Measurements from ENCODE around the gene AJM1. TPM values are rescaled to one million over a fixed set of nuclear protein-coding genes. Genes with fewer than 3 reads are reported as not detected.
"Not testable (repeated sequence)": the region's sequence is repeated elsewhere in the genome, so short reads cannot be mapped to it uniquely, and the experiment has no call there.

Gene AJM1
- total RNA-seq, 1 experiment from 2014 or later, result 1.8 TPM

- TF ChIP-seq, protein P1, sequence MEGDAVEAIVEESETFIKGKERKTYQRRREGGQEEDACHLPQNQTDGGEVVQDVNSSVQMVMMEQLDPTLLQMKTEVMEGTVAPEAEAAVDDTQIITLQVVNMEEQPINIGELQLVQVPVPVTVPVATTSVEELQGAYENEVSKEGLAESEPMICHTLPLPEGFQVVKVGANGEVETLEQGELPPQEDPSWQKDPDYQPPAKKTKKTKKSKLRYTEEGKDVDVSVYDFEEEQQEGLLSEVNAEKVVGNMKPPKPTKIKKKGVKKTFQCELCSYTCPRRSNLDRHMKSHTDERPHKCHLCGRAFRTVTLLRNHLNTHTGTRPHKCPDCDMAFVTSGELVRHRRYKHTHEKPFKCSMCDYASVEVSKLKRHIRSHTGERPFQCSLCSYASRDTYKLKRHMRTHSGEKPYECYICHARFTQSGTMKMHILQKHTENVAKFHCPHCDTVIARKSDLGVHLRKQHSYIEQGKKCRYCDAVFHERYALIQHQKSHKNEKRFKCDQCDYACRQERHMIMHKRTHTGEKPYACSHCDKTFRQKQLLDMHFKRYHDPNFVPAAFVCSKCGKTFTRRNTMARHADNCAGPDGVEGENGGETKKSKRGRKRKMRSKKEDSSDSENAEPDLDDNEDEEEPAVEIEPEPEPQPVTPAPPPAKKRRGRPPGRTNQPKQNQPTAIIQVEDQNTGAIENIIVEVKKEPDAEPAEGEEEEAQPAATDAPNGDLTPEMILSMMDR (conservative IDR thresholded peaks at IDR 0.05), result no peak
Measured at GRCh38 chr9:136837146-136837855, 5.0 kb upstream of the AJM1 start.

DNA sequence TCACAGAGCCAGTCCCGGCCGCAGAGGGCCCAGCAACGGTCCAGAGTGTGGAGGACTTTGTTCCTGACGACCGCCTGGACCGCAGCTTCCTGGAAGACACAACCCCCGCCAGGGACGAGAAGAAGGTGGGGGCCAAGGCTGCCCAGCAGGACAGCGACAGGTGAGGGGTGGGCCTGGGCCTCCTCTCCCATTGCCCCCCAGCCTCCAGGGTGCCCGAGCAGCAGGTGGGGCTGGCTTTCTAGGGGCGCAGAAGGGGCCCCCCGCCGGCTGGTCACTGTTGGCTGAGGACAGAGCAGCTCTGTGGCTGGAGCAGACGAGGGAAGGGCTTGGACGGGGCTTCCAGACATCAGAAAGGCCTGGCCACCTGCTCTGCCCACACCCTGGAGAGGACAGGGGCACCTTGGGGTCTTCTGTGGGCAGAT lies 4.4 kb upstream of the AJM1 start:
- no CpG with 5 or more reads among the region's 15 CpGs for WGBS (ENCODE audit: extremely low coverage, insufficient read length, low lambda C conversion rate)
- H4K8ac ChIP-seq (replicated peaks; ENCODE audit: insufficient read length, low read depth, low read length); H3K56ac ChIP-seq (ENCODE audit: insufficient read length, low read depth, low read length); H3K18ac ChIP-seq (ENCODE audit: insufficient read length, low read depth, low read length); H2BK20ac ChIP-seq (ENCODE audit: low read depth, low read length, poor library complexity, severe bottlenecking); DNase-seq; H4K91ac ChIP-seq (ENCODE audit: insufficient read length, low read depth, low read length); H3K23ac ChIP-seq (ENCODE audit: insufficient read length, low read depth, low read length); H3K23me2 ChIP-seq (ENCODE audit: insufficient read length, low read depth, low read length, poor library complexity, severe bottlenecking); H2BK120ac ChIP-seq (ENCODE audit: low read depth, low read length, poor library complexity, severe bottlenecking); H3K9me3 Mint-ChIP-seq; H2AFZ ChIP-seq (ENCODE audit: low read length); H3K14ac ChIP-seq (ENCODE audit: insufficient read depth, low read length); H3K27me3 Mint-ChIP-seq (ENCODE audit: low read depth); H3K27ac Mint-ChIP-seq; H3K27me3 ChIP-seq (ENCODE audit: insufficient read depth, low read length); H3K79me1 ChIP-seq (ENCODE audit: insufficient read depth, low read depth, low read length, poor library complexity, severe bottlenecking); H2BK12ac ChIP-seq (ENCODE audit: insufficient read length, low read depth, low read length); H2AK5ac ChIP-seq (ENCODE audit: insufficient read length, low read length); H3K4me3 Mint-ChIP-seq; H3K9me3 ChIP-seq (ENCODE audit: control insufficient read depth, low read depth, low read length); H3K9ac ChIP-seq (ENCODE audit: extremely low read depth, insufficient read length, low read length); H3K27ac ChIP-seq (ENCODE audit: insufficient read length, low read depth, low read length); H3T11ph ChIP-seq (ENCODE audit: low read length); H2BK5ac ChIP-seq (ENCODE audit: insufficient read length, low read length); H3K4me1 ChIP-seq (ENCODE audit: insufficient read depth, low read length); H4K5ac ChIP-seq (ENCODE audit: insufficient read length, low read depth, low read length); H2BK15ac ChIP-seq (ENCODE audit: low read depth, low read length); H4K20me1 ChIP-seq (ENCODE audit: control insufficient read depth, insufficient read depth, insufficient read length); H3K79me2 ChIP-seq (ENCODE audit: insufficient read depth, low read length); H3K4ac ChIP-seq (ENCODE audit: low read depth, low read length); H3K4me2 ChIP-seq (ENCODE audit: insufficient read depth, insufficient read length, low read length): not testable (repeated sequence)
- peaks cover 16 to 24% of the 10 kb centered on the region in 2 experiments for H3K4me1 Mint-ChIP-seq
- H3K36me3 Mint-ChIP-seq (ENCODE audit: insufficient read depth in 1 of 3, low read depth in 3 of 3), result peaks cover 0 to 22% (median 19%) of the 10 kb centered on the region in 3 experiments; a peak in 5 of 7 replicates

More at GRCh38 chr9:136837146-136837855, 5.0 kb upstream of the AJM1 start:
- no peaks in the 10 kb centered on the region for H3K79me2 ChIP-seq (ENCODE audit: insufficient read depth, low read length)
- H3K4me1 ChIP-seq (ENCODE audit: insufficient read depth, low read length), result peaks cover 2% of the 10 kb centered on the region; the same call in 1 of the 2 replicates
- H4K8ac ChIP-seq (replicated peaks; ENCODE audit: insufficient read length, low read depth, low read length), result no peak overlapping the region
- no peak overlapping the region for H2BK20ac ChIP-seq (ENCODE audit: low read depth, low read length, poor library complexity, severe bottlenecking)
- H2BK12ac ChIP-seq (ENCODE audit: insufficient read length, low read depth, low read length), result no peak overlapping the region
- H3K27ac Mint-ChIP-seq, result no peak overlapping the region
- peaks cover 7% of the 10 kb centered on the region; the same call in 1 of the 2 replicates for H3K27me3 Mint-ChIP-seq (ENCODE audit: low read depth)
- H2BK120ac ChIP-seq (ENCODE audit: low read depth, low read length, poor library complexity, severe bottlenecking), result no peak overlapping the region
- no peaks in the 10 kb centered on the region for H3K23me2 ChIP-seq (ENCODE audit: insufficient read length, low read depth, low read length, poor library complexity, severe bottlenecking)
- H2BK5ac ChIP-seq (ENCODE audit: insufficient read length, low read length), result no peak overlapping the region
- no peak overlapping the region for H3K27ac ChIP-seq (ENCODE audit: insufficient read length, low read depth, low read length)
- no peak for DNase-seq
- no peaks in the 10 kb centered on the region for H3K79me1 ChIP-seq (ENCODE audit: insufficient read depth, low read depth, low read length, poor library complexity, severe bottlenecking)
- no CpG with 5 or more reads among the region's 27 CpGs for WGBS (ENCODE audit: extremely low coverage, insufficient read length, low lambda C conversion rate)
- H3K9me3 ChIP-seq (ENCODE audit: control insufficient read depth, low read depth, low read length), result no peaks in the 10 kb centered on the region
- H3K56ac ChIP-seq (ENCODE audit: insufficient read length, low read depth, low read length), result no peak overlapping the region
- H3K4me2 ChIP-seq (ENCODE audit: insufficient read depth, insufficient read length, low read length), result no peak overlapping the region
- no peak overlapping the region for H3K18ac ChIP-seq (ENCODE audit: insufficient read length, low read depth, low read length)
- H2AK5ac ChIP-seq (ENCODE audit: insufficient read length, low read length), result no peak overlapping the region
- no peak overlapping the region for H3K4me3 Mint-ChIP-seq
- no peak overlapping the region for H3K9ac ChIP-seq (ENCODE audit: extremely low read depth, insufficient read length, low read length)
- H3K27me3 ChIP-seq (ENCODE audit: insufficient read depth, low read length), result no peaks in the 10 kb centered on the region
- H4K91ac ChIP-seq (ENCODE audit: insufficient read length, low read depth, low read length), result no peak overlapping the region
- H3K23ac ChIP-seq (ENCODE audit: insufficient read length, low read depth, low read length), result no peak overlapping the region
- no peak overlapping the region for H2BK15ac ChIP-seq (ENCODE audit: low read depth, low read length)
- H4K20me1 ChIP-seq (ENCODE audit: control insufficient read depth, insufficient read depth, insufficient read length), result no peaks in the 10 kb centered on the region
- no peak overlapping the region for H2AFZ ChIP-seq (ENCODE audit: low read length)
- no peaks in the 10 kb centered on the region for H3K9me3 Mint-ChIP-seq
- no peak overlapping the region for H3K14ac ChIP-seq (ENCODE audit: insufficient read depth, low read length)
- peaks cover 4 to 26% (median 23%) of the 10 kb centered on the region in 3 experiments for H3K36me3 Mint-ChIP-seq (ENCODE audit: insufficient read depth in 1 of 3, low read depth in 3 of 3)
- H4K5ac ChIP-seq (ENCODE audit: insufficient read length, low read depth, low read length), result no peak overlapping the region
- H3K4ac ChIP-seq (ENCODE audit: low read depth, low read length), result no peak overlapping the region
- H3T11ph ChIP-seq (ENCODE audit: low read length), result no peak overlapping the region
- peaks cover 16 to 22% of the 10 kb centered on the region in 2 experiments for H3K4me1 Mint-ChIP-seq
